Subcutaneous adipose tissue (tissue), 4 donors: Measurements from ENCODE around the gene FNBP1L. TPM values are rescaled to one million over a fixed set of nuclear protein-coding genes. Genes with fewer than 3 reads are reported as not detected.

ENCODE experiments used
- total RNA-seq, 4 donors: library from RNA; depleted of rRNA; stranded (reverse); fragments of >200 nt; gene quantifications; one replicate each; pipeline ENCODE4 v1.1.0, GENCODE V29; 2016
- TF ChIP-seq, protein P1 (sequence below): fragments of 450-650 bp; IDR thresholded peaks from one replicate; pipeline ENCODE4 v1.5.1; 2016; ENCODE audit warnings: low read depth, mild to moderate bottlenecking, control low read depth, antibody characterized with exemption, moderate library complexity

FNBP1L gene
- total RNA-seq, 4 donors from 2014 or later: 30.1 to 53.1 (median 38.6) TPM

DNA sequence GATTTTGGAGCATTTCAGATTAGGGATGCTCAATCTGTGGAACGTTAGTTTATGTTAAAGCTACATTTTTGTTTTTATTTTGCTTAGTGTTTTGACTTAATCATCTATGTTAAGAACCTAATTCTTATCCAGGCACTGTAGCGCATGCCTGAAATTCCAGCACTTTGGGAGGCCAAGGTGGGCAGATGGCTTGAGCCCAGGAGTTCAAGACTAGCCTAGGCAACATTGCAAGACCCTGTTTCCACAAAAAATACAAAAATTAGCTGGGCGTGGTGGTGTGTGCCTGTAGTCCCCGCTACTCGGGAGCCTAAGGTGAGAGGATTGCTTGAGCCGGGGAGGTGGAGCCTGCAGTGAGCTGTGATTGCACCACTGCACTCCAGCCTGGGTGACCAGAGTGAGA, 23.4 kb downstream of the FNBP1L start:
- TF ChIP-seq, protein P1, sequence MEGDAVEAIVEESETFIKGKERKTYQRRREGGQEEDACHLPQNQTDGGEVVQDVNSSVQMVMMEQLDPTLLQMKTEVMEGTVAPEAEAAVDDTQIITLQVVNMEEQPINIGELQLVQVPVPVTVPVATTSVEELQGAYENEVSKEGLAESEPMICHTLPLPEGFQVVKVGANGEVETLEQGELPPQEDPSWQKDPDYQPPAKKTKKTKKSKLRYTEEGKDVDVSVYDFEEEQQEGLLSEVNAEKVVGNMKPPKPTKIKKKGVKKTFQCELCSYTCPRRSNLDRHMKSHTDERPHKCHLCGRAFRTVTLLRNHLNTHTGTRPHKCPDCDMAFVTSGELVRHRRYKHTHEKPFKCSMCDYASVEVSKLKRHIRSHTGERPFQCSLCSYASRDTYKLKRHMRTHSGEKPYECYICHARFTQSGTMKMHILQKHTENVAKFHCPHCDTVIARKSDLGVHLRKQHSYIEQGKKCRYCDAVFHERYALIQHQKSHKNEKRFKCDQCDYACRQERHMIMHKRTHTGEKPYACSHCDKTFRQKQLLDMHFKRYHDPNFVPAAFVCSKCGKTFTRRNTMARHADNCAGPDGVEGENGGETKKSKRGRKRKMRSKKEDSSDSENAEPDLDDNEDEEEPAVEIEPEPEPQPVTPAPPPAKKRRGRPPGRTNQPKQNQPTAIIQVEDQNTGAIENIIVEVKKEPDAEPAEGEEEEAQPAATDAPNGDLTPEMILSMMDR: no peak

DNA sequence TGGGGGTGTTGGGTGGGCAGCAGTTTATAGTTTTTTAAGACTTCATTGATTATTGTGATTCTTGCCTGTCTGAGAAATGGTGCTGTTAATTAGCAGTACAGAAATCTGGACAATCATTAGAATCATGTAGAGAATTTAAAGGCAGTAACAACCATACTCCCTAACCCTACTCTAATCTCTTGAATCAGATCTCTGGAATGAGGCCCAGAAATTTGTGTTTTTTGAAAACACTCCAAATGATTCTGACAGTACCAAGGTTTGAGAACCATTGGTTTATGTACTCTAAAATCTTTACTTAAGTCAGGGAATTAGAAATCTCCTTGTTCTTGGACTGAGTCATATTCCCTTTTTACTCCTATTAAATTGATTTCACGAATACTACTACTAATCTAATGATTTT, 24.0 kb downstream of the FNBP1L start:
- TF ChIP-seq, protein P1: no peak

DNA sequence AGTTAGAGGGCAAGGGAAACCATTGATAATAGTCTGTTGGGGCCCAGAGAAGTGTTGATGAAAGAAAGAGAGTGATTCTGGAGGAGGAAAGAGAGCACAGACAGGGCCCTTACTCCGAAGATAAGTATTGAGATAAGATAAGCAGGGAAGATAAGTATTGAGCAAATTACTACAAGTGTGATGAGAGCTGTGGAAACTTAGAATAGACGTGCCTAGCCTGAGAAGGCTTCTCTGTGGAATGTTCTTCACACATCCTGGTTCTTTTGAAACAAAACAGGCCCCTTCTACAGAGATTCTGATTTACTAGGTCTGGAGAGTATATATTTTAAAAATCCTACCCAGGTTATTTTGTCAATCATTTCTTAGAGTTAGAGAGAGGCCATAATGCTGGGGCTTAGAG, 26.4 kb downstream of the FNBP1L start:
- TF ChIP-seq, protein P1: no peak

DNA sequence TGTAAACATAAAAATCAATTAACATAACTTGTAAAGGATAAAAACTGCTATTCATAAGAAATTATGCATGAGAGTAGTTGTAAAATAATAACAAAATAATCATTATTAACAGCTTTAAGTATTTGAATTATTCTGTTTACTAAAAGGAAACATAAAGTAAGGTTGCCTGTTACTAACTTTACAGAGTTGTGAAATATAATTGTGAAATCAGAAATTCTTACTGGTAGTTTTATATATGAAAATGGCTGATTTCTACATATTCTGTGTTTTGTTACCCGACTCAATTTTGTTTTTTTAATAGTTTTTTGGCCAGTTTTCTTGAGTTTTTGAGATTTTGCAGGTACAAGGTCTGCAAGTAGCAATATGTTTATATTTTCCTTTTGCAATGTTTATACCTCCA, 27.8 kb downstream of the FNBP1L start:
- TF ChIP-seq, protein P1: no peak

GRCh38 chr1:93483200-93483599, 35.3 kb downstream of the FNBP1L start:
- TF ChIP-seq, protein P1: no peak

GRCh38 chr1:93483606-93484005, 35.7 kb downstream of the FNBP1L start:
- TF ChIP-seq, protein P1: no peak

DNA sequence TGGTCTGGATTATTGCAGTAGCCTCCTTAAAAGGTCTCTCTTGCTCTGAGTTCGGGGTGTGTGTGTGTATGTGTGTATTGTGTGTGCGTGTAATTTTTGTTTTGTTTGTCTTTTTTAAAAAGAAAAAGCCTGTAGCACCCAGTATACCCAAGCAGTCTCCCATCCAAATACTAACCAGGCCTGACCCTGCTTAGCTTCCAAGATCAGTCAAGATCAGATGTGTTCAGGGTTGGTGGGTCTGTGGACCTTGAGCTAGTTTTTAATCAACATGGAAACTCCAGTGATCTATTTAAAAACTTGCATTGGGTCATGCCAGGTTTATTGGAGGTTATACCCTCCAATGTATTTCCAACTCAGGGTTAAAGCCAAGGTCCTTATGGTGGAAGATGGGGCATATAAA, 40.3 kb downstream of the FNBP1L start:
- TF ChIP-seq, protein P1: no peak
